Tongue (tissue), 2 donors: ENCODE results near the gene ABHD1. TPM values are rescaled to one million over a fixed set of nuclear protein-coding genes. Genes with fewer than 3 reads are reported as not detected.
"Not testable (repeated sequence)": the region's sequence is repeated elsewhere in the genome, so short reads cannot be mapped to it uniquely, and the experiment has no call there.

Experiments
- DNase-seq: peaks from one replicate; pipeline ENCODE4 v3.0.0-alpha.2; 2015
- total RNA-seq: library from RNA; depleted of rRNA; stranded (reverse); fragments of >200 nt; gene quantifications from one replicate; pipeline ENCODE4 v1.2.3, GENCODE V29; 2014

ABHD1 gene
- total RNA-seq, 1 donor from 2014 or later = 1.3 TPM

GRCh38 chr2:27110603-27111352 is 12.8 kb upstream of the ABHD1 start:
- DNase-seq = not testable (repeated sequence)

GRCh38 chr2:27111392-27112078 is 12.1 kb upstream of the ABHD1 start:
- DNase-seq = not testable (repeated sequence)

GRCh38 chr2:27115519-27115918 is 8.1 kb upstream of the ABHD1 start:
- DNase-seq = no peak

GRCh38 chr2:27117995-27118524 is 5.6 kb upstream of the ABHD1 start:
- DNase-seq = no peak

- DNase-seq = no peak
These were observed 4.9 kb upstream of the ABHD1 start, which contains the start of gene CGREF1 for GRCh38 chr2:27118525-27119329. CGREF1 (minus strand) TSS chr2:27119128; CDS start chr2:27104366, 14,762 bp downstream.

- not testable (repeated sequence) for DNase-seq
These were observed 4.3 kb upstream of the ABHD1 start for GRCh38 chr2:27119330-27119670.

- DNase-seq = no peak
These were observed 1.7 kb upstream of the ABHD1 start for GRCh38 chr2:27121906-27122305.

- no peak for DNase-seq
These were observed 824 bp upstream of the ABHD1 start for GRCh38 chr2:27122791-27123190.

- no peak for DNase-seq
These were observed 1.5 kb downstream of the ABHD1 start for GRCh38 chr2:27125104-27125503.

GRCh38 chr2:27126252-27126710 is 2.7 kb downstream of the ABHD1 start:
- no peak for DNase-seq

GRCh38 chr2:27127883-27128667 is 4.5 kb downstream of the ABHD1 start:
- no peak for DNase-seq

- DNase-seq = no peak
These were observed 5.3 kb downstream of the ABHD1 start for GRCh38 chr2:27128668-27129571.

GRCh38 chr2:27130396-27130795 is 6.8 kb downstream of the ABHD1 start:
- DNase-seq = no peak

GRCh38 chr2:27131429-27131828 is 7.8 kb downstream of the ABHD1 start:
- no peak for DNase-seq

GRCh38 chr2:27133195-27133875 is 9.7 kb downstream of the ABHD1 start:
- DNase-seq = no peak

GRCh38 chr2:27133905-27134780 is 10.5 kb downstream of the ABHD1 start, which contains the start of gene PREB:
PREB (minus strand) TSS chr2:27134636; CDS start chr2:27134421, 215 bp downstream.
- DNase-seq = peak; percentile 99

GRCh38 chr2:27134781-27135477 is 11.3 kb downstream of the ABHD1 start:
- DNase-seq = no peak

- DNase-seq = no peak
These were observed 11.9 kb downstream of the ABHD1 start for GRCh38 chr2:27135478-27135955.
